Colonic mucosa (tissue), 4 donors: ENCODE data around the gene IP6K3. TPM values are rescaled to one million over a fixed set of nuclear protein-coding genes. Genes with fewer than 3 reads are reported as not detected.
A peak's percentile ranks its signal among the peaks of the same experiment; 100 is the strongest.

ENCODE experiments used
- DNase-seq: peaks from one replicate; pipeline ENCODE4 v3.0.0-alpha.2; 2020
- H3K27ac ChIP-seq: fragments of 200-600 bp; one replicate; pipeline ENCODE4 v1.8.0; 2021
- H3K27me3 ChIP-seq: fragments of 200-600 bp; one replicate; pipeline ENCODE4 v1.8.0; 2021
- H3K36me3 ChIP-seq: fragments of 200-600 bp; one replicate; pipeline ENCODE4 v1.8.0; 2021
- H3K4me1 ChIP-seq: fragments of 200-600 bp; one replicate; pipeline ENCODE4 v1.8.0; 2021; ENCODE audit warnings: mild to moderate bottlenecking
- H3K4me3 ChIP-seq: fragments of 200-600 bp; one replicate; pipeline ENCODE4 v1.8.0; 2021
- H3K9ac ChIP-seq, 2 donors: one replicate each; pipeline ENCODE4 v1.7.0; 2013; ENCODE audit warnings: control low read depth in 2 of 2, low read depth in 2 of 2, low read length in 2 of 2
- H3K9me3 ChIP-seq: fragments of 200-600 bp; one replicate; pipeline ENCODE4 v1.8.0; 2021
- intact Hi-C: fragments of 100-400 bp; cut with DNase I; formaldehyde crosslinking; loops from one replicate; pipeline ENCODE4 v1.14.1; 2022
- total RNA-seq, 2 donors: library from RNA; stranded (reverse); fragmentation: NEBNext Ultra II Directional in 1 of 2; extraction: Animal tissue kit (Norgen Biotek cat#: 25700) in 1 of 2; gene quantifications; one replicate each; pipeline ENCODE4 v1.2.1, GENCODE V29; 2021
- TF ChIP-seq, protein P1 (sequence below): fragments of 200-600 bp; IDR thresholded peaks from one replicate; pipeline ENCODE4 v1.8.0; 2022; ENCODE audit warnings: antibody characterized with exemption, mild to moderate bottlenecking
- donor health status: healthy.
- donor health status: DM: no; HTN: no; CAD: no.
- donor health status: DM: no; HTN: no; CAD: no.

Gene IP6K3
- total RNA-seq, 2 donors from 2014 or later, result 0.17 to 0.29 TPM

DNA sequence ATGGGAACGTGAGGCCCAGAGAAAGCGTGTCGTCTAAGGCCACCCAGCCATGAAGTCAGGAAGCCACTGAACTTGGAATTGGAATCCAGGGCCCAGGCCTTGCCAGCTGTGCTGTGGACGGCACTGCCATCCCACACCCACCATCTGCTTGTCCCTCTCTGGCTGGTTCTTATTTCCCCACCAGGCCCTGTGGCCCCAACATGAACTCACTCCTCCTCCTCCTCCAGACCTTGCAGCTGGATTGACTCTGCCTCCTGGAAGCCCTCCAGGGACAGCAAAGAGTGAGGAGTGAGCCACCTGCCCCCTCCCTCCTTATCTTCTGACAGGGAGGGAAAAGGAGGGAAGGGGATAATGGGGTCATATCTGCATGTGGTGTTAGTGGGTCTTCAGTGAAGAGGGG, 16.0 kb upstream of the IP6K3 start:
- Histone ChIP-seq H3K4me3 (no peak overlapping the region), H3K4me1 (no peaks in the 10 kb centered on the region), H3K9me3 (no peaks in the 10 kb centered on the region), H3K27me3 (no peaks in the 10 kb centered on the region), H3K36me3 (no peaks in the 10 kb centered on the region), H3K27ac (no peak overlapping the region), H3K9ac (no peak overlapping the region)
- TF ChIP-seq, protein P1, sequence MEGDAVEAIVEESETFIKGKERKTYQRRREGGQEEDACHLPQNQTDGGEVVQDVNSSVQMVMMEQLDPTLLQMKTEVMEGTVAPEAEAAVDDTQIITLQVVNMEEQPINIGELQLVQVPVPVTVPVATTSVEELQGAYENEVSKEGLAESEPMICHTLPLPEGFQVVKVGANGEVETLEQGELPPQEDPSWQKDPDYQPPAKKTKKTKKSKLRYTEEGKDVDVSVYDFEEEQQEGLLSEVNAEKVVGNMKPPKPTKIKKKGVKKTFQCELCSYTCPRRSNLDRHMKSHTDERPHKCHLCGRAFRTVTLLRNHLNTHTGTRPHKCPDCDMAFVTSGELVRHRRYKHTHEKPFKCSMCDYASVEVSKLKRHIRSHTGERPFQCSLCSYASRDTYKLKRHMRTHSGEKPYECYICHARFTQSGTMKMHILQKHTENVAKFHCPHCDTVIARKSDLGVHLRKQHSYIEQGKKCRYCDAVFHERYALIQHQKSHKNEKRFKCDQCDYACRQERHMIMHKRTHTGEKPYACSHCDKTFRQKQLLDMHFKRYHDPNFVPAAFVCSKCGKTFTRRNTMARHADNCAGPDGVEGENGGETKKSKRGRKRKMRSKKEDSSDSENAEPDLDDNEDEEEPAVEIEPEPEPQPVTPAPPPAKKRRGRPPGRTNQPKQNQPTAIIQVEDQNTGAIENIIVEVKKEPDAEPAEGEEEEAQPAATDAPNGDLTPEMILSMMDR, result no peak
- intact Hi-C loops, result loop anchor here (5.0 kb wide), 2 partner anchors 50 to 175 kb away; partner anchors contain the start of gene UQCC2
- DNase-seq, result no peak

DNA sequence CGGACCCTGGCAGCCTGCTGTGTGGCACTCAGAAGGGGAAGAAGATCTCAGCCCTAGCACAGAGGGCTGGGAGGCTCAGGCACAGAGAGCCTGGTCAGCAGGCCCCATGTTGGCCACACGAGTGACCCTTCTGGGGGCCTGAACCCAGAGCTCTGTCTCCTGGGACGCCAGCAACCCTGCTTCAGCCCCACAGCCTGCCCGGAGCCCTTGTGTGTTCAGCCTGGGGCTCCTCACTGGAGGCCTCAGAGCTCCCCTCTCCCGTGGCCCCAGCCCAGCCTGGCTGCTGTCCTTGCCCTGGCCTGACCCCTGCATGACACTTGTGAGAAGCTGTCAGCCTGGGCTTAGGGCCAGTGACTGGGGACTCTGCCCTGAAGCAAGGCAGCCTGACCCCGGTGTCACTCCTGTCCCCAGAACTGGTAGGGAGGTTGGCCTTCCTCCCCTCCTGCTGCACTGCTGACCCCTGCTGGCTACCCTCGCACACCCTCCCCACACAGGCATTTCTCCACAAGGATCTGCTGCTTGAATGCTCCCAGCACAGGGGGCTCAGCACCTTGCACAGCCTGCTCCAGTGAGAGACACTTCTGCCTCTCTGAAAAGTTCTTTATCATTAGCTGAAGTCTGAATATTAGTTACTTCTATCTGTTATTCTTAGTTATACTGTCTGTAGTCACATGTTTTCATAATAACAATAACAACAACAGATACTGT, 15.4 kb upstream of the IP6K3 start:
- Histone ChIP-seq H3K9me3 (no peaks in the 10 kb centered on the region), H3K9ac (no peak overlapping the region), H3K36me3 (no peaks in the 10 kb centered on the region), H3K4me1 (no peaks in the 10 kb centered on the region), H3K27ac (no peak overlapping the region), H3K4me3 (no peak overlapping the region), H3K27me3 (no peaks in the 10 kb centered on the region)
- DNase-seq, result peak; percentile 83
- TF ChIP-seq, protein P1, result peak; percentile 73
- intact Hi-C loops, result loop anchor here (5.0 kb wide), 2 partner anchors 50 to 175 kb away; partner anchors contain the start of gene UQCC2

DNA sequence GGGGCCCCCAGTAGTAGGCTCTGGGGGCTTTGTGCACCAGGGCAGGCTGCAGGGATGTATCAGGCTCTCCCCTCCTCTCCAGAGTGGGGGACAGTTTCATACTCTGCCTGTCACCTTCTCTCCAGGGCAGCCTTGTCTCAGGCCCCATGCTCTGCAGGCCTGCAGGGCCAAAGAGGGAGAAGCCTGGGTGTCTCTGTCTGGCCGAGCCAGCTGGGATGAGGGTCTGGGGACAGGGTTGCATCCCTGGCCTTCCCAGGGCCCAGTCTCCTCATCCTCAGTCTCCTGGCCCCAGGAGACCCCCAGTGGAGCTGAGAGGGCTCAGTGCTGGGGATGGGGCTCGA, 14.8 kb upstream of the IP6K3 start:
- H3K36me3 ChIP-seq, result no peaks in the 10 kb centered on the region
- intact Hi-C loops, result loop anchor here (5.0 kb wide), 2 partner anchors 49 to 174 kb away; partner anchors contain the start of gene UQCC2
- H3K4me3 ChIP-seq, result no peak overlapping the region
- H3K27me3 ChIP-seq, result no peaks in the 10 kb centered on the region
- H3K9me3 ChIP-seq, result no peaks in the 10 kb centered on the region
- H3K4me1 ChIP-seq, result no peaks in the 10 kb centered on the region
- TF ChIP-seq, protein P1, result no peak
- no peak for DNase-seq
- H3K9ac ChIP-seq, result peak overlapping the region in 1 of 2 donors; percentile 33
- no peak overlapping the region for H3K27ac ChIP-seq

DNA sequence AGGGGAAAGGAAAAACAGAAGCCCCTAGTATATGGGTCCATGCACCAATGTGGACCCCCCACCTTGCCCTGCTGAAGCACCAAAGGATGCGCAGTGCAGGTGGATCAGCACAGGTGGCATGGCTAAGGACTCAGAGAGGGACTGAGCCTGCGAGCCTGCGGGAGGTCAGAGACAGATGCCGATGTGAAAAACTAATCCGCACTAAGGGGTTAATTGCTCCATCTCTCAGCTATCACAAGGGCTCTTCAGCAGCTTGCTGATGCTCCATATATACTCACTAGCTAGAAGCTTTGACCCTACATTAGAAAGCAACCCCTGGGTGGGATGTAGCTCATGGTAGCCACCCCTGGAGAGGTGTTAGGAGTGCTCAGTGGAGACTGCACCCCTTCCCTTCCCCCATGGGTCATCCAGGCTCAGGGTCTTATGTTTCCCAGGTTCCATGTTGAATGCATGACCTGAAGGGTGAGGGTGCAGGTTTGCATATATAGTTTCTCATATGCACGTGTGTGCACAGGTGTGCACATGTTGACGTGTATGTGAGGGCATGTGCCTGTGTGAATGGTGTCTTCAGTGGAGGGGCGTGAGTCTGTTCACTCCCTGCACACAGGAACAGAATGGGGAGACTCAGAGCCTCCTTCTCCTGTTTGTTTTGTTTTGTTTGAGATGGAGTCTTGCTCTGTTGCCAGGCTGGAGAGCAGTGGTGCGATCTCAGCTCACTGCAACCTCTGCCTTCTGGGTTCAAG, 13.4 kb upstream of the IP6K3 start:
- Histone ChIP-seq H3K27ac (no peak overlapping the region), H3K9me3 (no peaks in the 10 kb centered on the region), H3K4me3 (no peak overlapping the region), H3K4me1 (no peaks in the 10 kb centered on the region), H3K9ac (no peak overlapping the region), H3K36me3 (no peaks in the 10 kb centered on the region), H3K27me3 (no peaks in the 10 kb centered on the region)
- TF ChIP-seq, protein P1, result no peak
- intact Hi-C loops, result loop anchor here (5.0 kb wide), 2 partner anchors 48 to 173 kb away; partner anchors contain the start of gene UQCC2
- no peak for DNase-seq

DNA sequence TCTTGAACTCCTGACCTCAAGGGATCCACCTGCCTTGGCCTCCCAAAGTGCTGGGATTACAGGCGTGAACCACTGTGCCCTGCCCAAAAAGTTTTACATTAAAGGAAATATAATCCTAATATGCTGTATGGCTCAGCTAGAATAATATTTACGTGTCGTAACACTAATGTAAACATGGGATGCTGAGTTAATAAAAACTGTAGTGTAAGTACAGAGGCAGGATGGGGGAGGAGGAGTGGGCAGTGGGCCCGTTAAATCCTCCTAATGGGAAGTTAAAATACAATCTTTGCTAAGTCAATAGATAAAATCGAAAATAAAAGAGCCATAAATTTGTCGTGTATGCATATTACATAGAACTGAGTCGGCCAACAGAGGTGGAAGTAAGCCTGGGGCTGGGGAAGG, 12.1 kb upstream of the IP6K3 start:
- TF ChIP-seq, protein P1, result no peak
- Histone ChIP-seq H3K4me3 (no peak overlapping the region), H3K36me3 (no peaks in the 10 kb centered on the region), H3K4me1 (no peaks in the 10 kb centered on the region), H3K9me3 (no peaks in the 10 kb centered on the region), H3K27me3 (no peaks in the 10 kb centered on the region), H3K9ac (no peak overlapping the region), H3K27ac (peak overlapping the region; percentile 2)
- DNase-seq, result no peak
- intact Hi-C loops, result no loop called here
